ENCODE results near the gene PSMG3.

GRCh38 chr7:1586827-1587705 is 17.2 kb upstream of the PSMG3 start:
- TF ChIP-seq CTCF (IDR thresholded peaks at IDR 0.05): no peak
- TF ChIP-seq POLR2A (IDR thresholded peaks at IDR 0.05): no peak
